ENCODE results near the gene RCCD1. TPM values are rescaled to one million over a fixed set of nuclear protein-coding genes. Genes with fewer than 3 reads are reported as not detected.
A peak's percentile ranks its signal among the peaks of the same experiment; 100 is the strongest.

The RCCD1 gene
- total and polyA plus RNA-seq, 2 donors from 2014 or later, result 11.6 TPM

- FAIRE-seq, result no peak
- peak within 1 kb of the TSS; percentile 80 to 94 for H3K27ac ChIP-seq (ENCODE audit: low read depth in 2 of 2, low read length in 2 of 2)
- no peaks in the 10 kb centered on the region for H3K9me3 ChIP-seq (ENCODE audit: control insufficient read depth in 2 of 3, insufficient read depth in 1 of 3, low read length in 3 of 3)
- TF ChIP-seq CTCF (IDR thresholded peaks at IDR 0.05; ENCODE audit: borderline replicate concordance, extremely low read depth, insufficient read depth), result peak; percentile 88
- peak within 1 kb of the TSS; percentile 42 to 96 (median 80) for H3K9ac ChIP-seq (ENCODE audit: low read length in 3 of 3)
- DNase-seq, result peak; percentile 87 to 95 (median 90)
- no peaks in the 10 kb centered on the region for H3K27me3 ChIP-seq (ENCODE audit: control insufficient read depth, insufficient read depth, low read length)
- intact Hi-C loops (cut with DNase I), result no loop called here
- no peaks in the 10 kb centered on the region for H3K36me3 ChIP-seq (ENCODE audit: control insufficient read depth in 2 of 3, insufficient read depth in 3 of 3, low read length in 3 of 3)
- H3K4me3 ChIP-seq (ENCODE audit: low read length in 3 of 3), result peak within 1 kb of the TSS; percentile 87 to 94 (median 91)
- H3K4me1 ChIP-seq (ENCODE audit: control insufficient read depth in 2 of 3, insufficient read depth in 2 of 3, low read depth in 1 of 3, low read length in 3 of 3), result peaks cover 0 to 34% (median 14%) of the 10 kb centered on the region in 3 donors
These were observed 22.6 kb upstream of the RCCD1 start, which contains the start of gene HDDC3 for GRCh38 chr15:90931828-90932659. TSS of gene HDDC3 (minus strand) at chr15:90932549. CDS start at chr15:90932540, 9 bp downstream.

GRCh38 chr15:90932660-90932991, 22.1 kb upstream of the RCCD1 start:
- FAIRE-seq, result no peak
- H3K4me3 ChIP-seq (ENCODE audit: low read length in 3 of 3), result peak overlapping the region in 1 of 3 donors; percentile 87
- H3K27me3 ChIP-seq (ENCODE audit: control insufficient read depth, insufficient read depth, low read length), result no peaks in the 10 kb centered on the region
- no peaks in the 10 kb centered on the region for H3K36me3 ChIP-seq (ENCODE audit: control insufficient read depth in 2 of 3, insufficient read depth in 3 of 3, low read length in 3 of 3)
- TF ChIP-seq CTCF (IDR thresholded peaks at IDR 0.05; ENCODE audit: borderline replicate concordance, extremely low read depth, insufficient read depth), result no peak
- peaks cover 0 to 34% (median 14%) of the 10 kb centered on the region in 3 donors for H3K4me1 ChIP-seq (ENCODE audit: control insufficient read depth in 2 of 3, insufficient read depth in 2 of 3, low read depth in 1 of 3, low read length in 3 of 3)
- no peaks in the 10 kb centered on the region for H3K9me3 ChIP-seq (ENCODE audit: control insufficient read depth in 2 of 3, insufficient read depth in 1 of 3, low read length in 3 of 3)
- intact Hi-C loops (cut with DNase I), result no loop called here
- H3K9ac ChIP-seq (ENCODE audit: low read length in 3 of 3), result no peak overlapping the region
- H3K27ac ChIP-seq (ENCODE audit: low read depth in 2 of 2, low read length in 2 of 2), result peak overlapping the region in 1 of 2 donors; percentile 94
- no peak for DNase-seq

GRCh38 chr15:90933301-90933700, 21.4 kb upstream of the RCCD1 start:
- Histone ChIP-seq H3K4me3 (ENCODE audit: low read length in 3 of 3) (no peak overlapping the region), H3K4me1 (ENCODE audit: control insufficient read depth in 2 of 3, insufficient read depth in 2 of 3, low read depth in 1 of 3, low read length in 3 of 3) (peaks cover 0 to 34% (median 14%) of the 10 kb centered on the region in 3 donors), H3K9ac (ENCODE audit: low read length in 3 of 3) (peak overlapping the region in 1 of 3 donors; percentile 6), H3K9me3 (ENCODE audit: control insufficient read depth in 2 of 3, insufficient read depth in 1 of 3, low read length in 3 of 3) (no peaks in the 10 kb centered on the region), H3K27ac (ENCODE audit: low read depth in 2 of 2, low read length in 2 of 2) (no peak overlapping the region), H3K27me3 (ENCODE audit: control insufficient read depth, insufficient read depth, low read length) (no peaks in the 10 kb centered on the region), H3K36me3 (ENCODE audit: control insufficient read depth in 2 of 3, insufficient read depth in 3 of 3, low read length in 3 of 3) (peaks cover 0 to 2% (median 0%) of the 10 kb centered on the region in 3 donors)
- DNase-seq (no peak), FAIRE-seq (no peak)
- TF ChIP-seq CTCF (IDR thresholded peaks at IDR 0.05; ENCODE audit: borderline replicate concordance, extremely low read depth, insufficient read depth), result no peak
- intact Hi-C loops (cut with DNase I), result no loop called here

Data from kidney (tissue), 14 donors.